H1 (cell line): ENCODE data around the gene CACFD1.

Experiments
- BACH1 ChIP-seq: IDR thresholded peaks from 2 replicates; pipeline ENCODE4 v1.6.1; 2012; ENCODE audit warnings: low read length, improper control_type of control experiment
- CREB1 ChIP-seq: IDR thresholded peaks from 2 replicates; pipeline ENCODE4 v1.6.1; 2012; ENCODE audit warnings: inconsistent platforms
- E2F6 ChIP-seq: IDR thresholded peaks from 2 replicates; pipeline ENCODE4 v1.6.1; 2012; ENCODE audit warnings: inconsistent platforms
- EZH2 ChIP-seq: fragments of 200-600 bp; sonication (generic); IDR thresholded peaks from 2 replicates; pipeline ENCODE4 v1.7.1; 2012; ENCODE audit warnings: low read depth, mild to moderate bottlenecking, moderate library complexity, low read length, inconsistent platforms; ENCODE audit not compliant: severe bottlenecking
- GABPA ChIP-seq: IDR thresholded peaks from 2 replicates; pipeline ENCODE4 v1.6.1; 2011; ENCODE audit warnings: mild to moderate bottlenecking, low read length, moderate library complexity, borderline replicate concordance; ENCODE audit not compliant: insufficient read depth
- JUN ChIP-seq: IDR thresholded peaks from 2 replicates; pipeline ENCODE4 v1.6.1; 2011; ENCODE audit warnings: low read depth, mild to moderate bottlenecking, improper control_type of control experiment, low read length
- PHF8 ChIP-seq: fragments of 200-600 bp; sonication (generic); conservative IDR thresholded peaks from 2 replicates; pipeline ENCODE4 v1.7.1; 2012; ENCODE audit warnings: low read depth, mild to moderate bottlenecking, inconsistent platforms, low read length, moderate library complexity
- POLR2A ChIP-seq, 2 experiments: IDR thresholded peaks; 1 replicate in 1 of 2; 2 replicates in 1 of 2; pipeline ENCODE4 v1.6.1; 2011; ENCODE audit warnings: low read depth in 2 of 2, low read length in 2 of 2, mild to moderate bottlenecking in 2 of 2; ENCODE audit errors: control extremely low read depth in 1 of 2
- SIN3A ChIP-seq, 2 experiments: IDR thresholded peaks in 1 of 2; conservative IDR thresholded peaks in 1 of 2; 2 replicates each; pipeline ENCODE4 v1.6.1; 2011 to 2012; ENCODE audit warnings: low read length in 2 of 2, improper control_type of control experiment in 1 of 2, low read depth in 1 of 2, mild to moderate bottlenecking in 1 of 2
- SIX5 ChIP-seq: IDR thresholded peaks from 2 replicates; pipeline ENCODE4 v1.6.1; 2011; ENCODE audit warnings: mild to moderate bottlenecking, low read depth, low read length
- YY1 ChIP-seq: IDR thresholded peaks from 2 replicates; pipeline ENCODE4 v1.6.1; 2011; ENCODE audit warnings: low read depth, mild to moderate bottlenecking, low read length
- TF ChIP-seq, protein P1 (sequence below), 3 experiments: IDR thresholded peaks; 1 replicate in 2 of 3; 2 replicates in 1 of 3; pipeline versions ENCODE4 v1.5.1 to v1.6.1; 2011; ENCODE audit warnings: low read length in 3 of 3, mild to moderate bottlenecking in 3 of 3, inconsistent platforms in 2 of 3, low read depth in 1 of 3, moderate library complexity in 1 of 3; ENCODE audit not compliant: insufficient read depth in 1 of 3; ENCODE audit errors: control extremely low read depth in 1 of 3
- TF ChIP-seq, protein P2 (sequence below): IDR thresholded peaks from 2 replicates; pipeline ENCODE4 v1.6.1; 2012; ENCODE audit warnings: low read length, inconsistent platforms

DNA sequence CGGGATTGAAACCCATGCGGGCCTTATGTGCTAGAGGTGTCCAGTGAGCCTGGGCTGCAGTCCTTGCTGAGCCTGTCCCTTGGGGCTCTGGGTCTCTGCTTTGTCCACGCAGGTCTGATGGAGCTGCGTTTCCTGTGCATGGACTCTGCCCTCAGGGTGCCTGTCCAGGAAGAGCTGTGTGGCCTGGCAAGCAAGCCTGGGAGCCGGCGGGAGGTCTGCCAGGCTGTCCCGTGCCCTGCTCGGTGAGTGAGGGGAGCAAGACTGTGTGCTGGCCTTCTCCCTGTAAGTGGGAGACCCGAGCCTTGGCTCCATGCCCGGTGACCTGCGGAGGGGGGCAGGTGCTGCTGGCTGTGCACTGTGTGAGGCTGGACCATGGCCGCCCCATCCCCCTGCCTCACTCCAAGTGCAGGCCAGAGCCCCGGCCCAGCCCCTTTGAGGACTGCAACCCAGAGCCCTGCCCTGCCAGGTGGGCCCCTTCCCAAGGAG, 11.2 kb upstream of the CACFD1 start:
- TF ChIP-seq, protein P1, sequence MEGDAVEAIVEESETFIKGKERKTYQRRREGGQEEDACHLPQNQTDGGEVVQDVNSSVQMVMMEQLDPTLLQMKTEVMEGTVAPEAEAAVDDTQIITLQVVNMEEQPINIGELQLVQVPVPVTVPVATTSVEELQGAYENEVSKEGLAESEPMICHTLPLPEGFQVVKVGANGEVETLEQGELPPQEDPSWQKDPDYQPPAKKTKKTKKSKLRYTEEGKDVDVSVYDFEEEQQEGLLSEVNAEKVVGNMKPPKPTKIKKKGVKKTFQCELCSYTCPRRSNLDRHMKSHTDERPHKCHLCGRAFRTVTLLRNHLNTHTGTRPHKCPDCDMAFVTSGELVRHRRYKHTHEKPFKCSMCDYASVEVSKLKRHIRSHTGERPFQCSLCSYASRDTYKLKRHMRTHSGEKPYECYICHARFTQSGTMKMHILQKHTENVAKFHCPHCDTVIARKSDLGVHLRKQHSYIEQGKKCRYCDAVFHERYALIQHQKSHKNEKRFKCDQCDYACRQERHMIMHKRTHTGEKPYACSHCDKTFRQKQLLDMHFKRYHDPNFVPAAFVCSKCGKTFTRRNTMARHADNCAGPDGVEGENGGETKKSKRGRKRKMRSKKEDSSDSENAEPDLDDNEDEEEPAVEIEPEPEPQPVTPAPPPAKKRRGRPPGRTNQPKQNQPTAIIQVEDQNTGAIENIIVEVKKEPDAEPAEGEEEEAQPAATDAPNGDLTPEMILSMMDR (IDR thresholded peaks at IDR 0.05; ENCODE audit: control extremely low read depth in 1 of 3, insufficient read depth in 1 of 3, low read depth in 1 of 3, low read length in 3 of 3) = no peak
- TF ChIP-seq EZH2 (no peak), JUN (no peak), PHF8 (no peak), SIX5 (no peak), YY1 (no peak), BACH1 (no peak), POLR2A (IDR thresholded peaks at IDR 0.05; ENCODE audit: control extremely low read depth in 1 of 2, low read depth in 2 of 2, low read length in 2 of 2) (no peak), GABPA (no peak), SIN3A (conservative IDR thresholded peaks at IDR 0.05 in 1 of 2, IDR thresholded peaks at IDR 0.05 in 1 of 2; ENCODE audit: low read depth in 1 of 2, low read length in 2 of 2) (no peak), E2F6 (no peak), CREB1 (no peak)
- TF ChIP-seq, protein P2, sequence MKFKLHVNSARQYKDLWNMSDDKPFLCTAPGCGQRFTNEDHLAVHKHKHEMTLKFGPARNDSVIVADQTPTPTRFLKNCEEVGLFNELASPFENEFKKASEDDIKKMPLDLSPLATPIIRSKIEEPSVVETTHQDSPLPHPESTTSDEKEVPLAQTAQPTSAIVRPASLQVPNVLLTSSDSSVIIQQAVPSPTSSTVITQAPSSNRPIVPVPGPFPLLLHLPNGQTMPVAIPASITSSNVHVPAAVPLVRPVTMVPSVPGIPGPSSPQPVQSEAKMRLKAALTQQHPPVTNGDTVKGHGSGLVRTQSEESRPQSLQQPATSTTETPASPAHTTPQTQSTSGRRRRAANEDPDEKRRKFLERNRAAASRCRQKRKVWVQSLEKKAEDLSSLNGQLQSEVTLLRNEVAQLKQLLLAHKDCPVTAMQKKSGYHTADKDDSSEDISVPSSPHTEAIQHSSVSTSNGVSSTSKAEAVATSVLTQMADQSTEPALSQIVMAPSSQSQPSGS = no peak
